GM10266 (cell line): ENCODE measurements around the gene ADAMTS20.
"Not testable (repeated sequence)": the region's sequence is repeated elsewhere in the genome, so short reads cannot be mapped to it uniquely, and the experiment has no call there.

Experiments
- DNase-seq: peaks from one replicate; pipeline ENCODE4 v3.0.0; 2012; ENCODE audit errors: extremely low spot score
- TF ChIP-seq, protein P1 (sequence below): IDR thresholded peaks from 2 replicates; pipeline ENCODE4 v1.5.1; 2012; ENCODE audit warnings: mild to moderate bottlenecking, low read depth; ENCODE audit not compliant: control insufficient read depth, insufficient read depth; ENCODE audit errors: missing control alignments

ADAMTS20 gene

DNA sequence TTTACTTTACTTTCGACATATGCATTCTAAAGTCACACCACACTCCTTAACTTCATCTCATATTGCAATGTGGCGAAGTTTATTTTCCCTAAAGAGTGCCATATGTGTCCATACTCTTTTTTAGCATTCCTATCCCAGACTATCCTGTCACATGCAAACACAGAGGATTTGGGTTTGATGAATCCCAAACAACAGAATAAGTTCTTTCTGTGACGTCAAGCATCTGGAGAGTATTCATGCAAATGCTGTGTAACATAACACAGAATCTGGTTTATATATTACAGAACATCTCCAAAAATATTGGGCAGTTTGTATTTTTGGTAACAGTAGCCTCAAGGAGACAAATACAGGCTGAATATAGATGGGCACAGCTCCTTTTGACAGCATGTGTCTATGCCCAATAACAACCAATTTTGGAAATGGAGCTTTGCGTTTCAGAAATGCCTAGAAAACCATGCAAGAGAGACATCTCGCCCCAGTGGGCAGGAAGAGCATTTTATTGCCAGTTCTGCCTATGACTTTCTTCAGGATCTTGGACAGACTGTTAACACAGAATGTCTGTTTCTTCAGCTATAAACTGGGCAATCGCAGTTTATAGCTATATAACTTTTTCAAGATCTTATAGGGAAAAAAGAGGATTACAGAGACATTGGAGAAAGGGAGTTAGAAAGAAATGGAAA, 190.8 kb downstream of the ADAMTS20 start:
- TF ChIP-seq, protein P1, sequence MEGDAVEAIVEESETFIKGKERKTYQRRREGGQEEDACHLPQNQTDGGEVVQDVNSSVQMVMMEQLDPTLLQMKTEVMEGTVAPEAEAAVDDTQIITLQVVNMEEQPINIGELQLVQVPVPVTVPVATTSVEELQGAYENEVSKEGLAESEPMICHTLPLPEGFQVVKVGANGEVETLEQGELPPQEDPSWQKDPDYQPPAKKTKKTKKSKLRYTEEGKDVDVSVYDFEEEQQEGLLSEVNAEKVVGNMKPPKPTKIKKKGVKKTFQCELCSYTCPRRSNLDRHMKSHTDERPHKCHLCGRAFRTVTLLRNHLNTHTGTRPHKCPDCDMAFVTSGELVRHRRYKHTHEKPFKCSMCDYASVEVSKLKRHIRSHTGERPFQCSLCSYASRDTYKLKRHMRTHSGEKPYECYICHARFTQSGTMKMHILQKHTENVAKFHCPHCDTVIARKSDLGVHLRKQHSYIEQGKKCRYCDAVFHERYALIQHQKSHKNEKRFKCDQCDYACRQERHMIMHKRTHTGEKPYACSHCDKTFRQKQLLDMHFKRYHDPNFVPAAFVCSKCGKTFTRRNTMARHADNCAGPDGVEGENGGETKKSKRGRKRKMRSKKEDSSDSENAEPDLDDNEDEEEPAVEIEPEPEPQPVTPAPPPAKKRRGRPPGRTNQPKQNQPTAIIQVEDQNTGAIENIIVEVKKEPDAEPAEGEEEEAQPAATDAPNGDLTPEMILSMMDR = no peak
- DNase-seq = no peak

DNA sequence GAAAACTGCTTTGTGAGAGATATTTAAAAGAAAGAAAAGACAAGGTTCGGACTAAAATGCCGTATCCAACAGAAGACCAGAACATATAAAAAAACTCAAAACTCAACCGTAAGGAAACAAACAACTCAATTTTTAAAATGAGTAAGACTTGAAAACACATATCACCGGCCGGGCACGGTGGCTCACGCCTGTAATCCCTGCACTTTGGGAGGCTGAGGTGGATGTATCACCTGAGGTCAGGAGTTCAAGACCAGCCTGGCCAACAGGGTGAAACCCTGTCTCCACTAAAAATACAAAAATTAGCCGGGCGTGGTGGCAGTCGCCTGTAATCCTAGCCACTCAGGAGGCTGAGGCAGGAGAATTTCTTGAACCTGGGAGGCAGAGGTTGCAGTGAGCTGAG, 192.0 kb downstream of the ADAMTS20 start:
- not testable (repeated sequence) for DNase-seq

DNA sequence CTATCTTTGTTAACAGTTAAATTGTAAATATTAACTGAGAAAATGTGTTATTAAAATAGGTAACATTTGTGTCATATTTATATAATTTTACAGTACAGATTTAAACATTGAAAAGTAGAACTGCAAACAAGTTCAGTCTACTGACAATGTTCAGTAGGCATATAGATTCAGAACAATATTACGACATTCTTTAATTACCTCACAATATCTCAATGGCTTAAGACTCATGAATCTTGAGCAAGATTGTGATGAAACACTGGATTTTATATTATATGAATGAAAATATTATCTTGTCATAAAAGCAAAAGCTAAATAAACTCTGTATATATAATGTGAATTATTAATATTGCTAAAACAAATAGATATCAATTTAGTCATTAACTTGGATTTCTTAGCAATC, 194.9 kb downstream of the ADAMTS20 start:
- TF ChIP-seq, protein P1 = no peak
- no peak for DNase-seq

DNA sequence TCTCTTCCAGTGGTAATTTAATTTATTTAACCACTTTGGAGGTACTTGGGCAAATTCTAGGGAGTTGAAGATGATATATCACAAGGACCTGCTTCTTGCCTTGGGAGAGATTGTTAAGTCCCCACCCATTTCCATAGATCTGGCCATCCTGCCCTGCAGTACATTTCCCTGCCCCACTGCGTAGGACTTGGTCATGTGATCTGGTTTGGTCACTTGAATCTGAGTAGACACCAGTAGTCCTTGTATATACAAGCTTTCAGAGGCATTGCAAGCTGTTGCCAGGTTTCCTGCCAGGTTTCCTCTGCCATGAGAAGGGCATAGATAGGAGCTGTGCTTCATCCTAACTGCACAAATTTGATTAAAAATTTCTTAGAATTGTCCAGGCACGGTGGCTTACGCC, 200.0 kb downstream of the ADAMTS20 start:
- DNase-seq = no peak
- TF ChIP-seq, protein P1 = no peak

- TF ChIP-seq, protein P1 = peak; percentile 12
- no peak for DNase-seq
Observed at GRCh38 chr12:43349863-43350262, 202.1 kb downstream of the ADAMTS20 start.

GRCh38 chr12:43348221-43348620, 203.8 kb downstream of the ADAMTS20 start:
- TF ChIP-seq, protein P1 = no peak
- DNase-seq = no peak

DNA sequence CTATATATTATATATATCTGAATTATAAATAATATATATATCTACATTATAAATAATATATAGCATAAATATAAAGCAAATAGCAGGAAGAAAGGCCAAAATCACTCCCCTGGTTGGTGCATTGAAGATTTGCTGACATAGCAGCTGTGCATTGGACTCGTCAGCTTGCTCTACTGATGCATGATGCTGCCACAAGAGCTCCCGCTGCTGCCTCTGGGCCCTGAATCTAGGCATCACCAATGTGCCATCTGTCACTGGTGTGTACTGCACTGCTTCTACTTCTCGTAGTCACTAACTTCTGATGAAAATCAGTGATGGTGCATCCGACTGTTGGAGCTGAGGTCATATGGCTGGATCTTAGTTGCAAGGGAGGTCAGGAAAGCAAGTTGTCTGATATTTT, 205.0 kb downstream of the ADAMTS20 start:
- DNase-seq = no peak
- TF ChIP-seq, protein P1 = no peak

GRCh38 chr12:43345023-43345422, 207.0 kb downstream of the ADAMTS20 start:
- TF ChIP-seq, protein P1 = no peak

DNA sequence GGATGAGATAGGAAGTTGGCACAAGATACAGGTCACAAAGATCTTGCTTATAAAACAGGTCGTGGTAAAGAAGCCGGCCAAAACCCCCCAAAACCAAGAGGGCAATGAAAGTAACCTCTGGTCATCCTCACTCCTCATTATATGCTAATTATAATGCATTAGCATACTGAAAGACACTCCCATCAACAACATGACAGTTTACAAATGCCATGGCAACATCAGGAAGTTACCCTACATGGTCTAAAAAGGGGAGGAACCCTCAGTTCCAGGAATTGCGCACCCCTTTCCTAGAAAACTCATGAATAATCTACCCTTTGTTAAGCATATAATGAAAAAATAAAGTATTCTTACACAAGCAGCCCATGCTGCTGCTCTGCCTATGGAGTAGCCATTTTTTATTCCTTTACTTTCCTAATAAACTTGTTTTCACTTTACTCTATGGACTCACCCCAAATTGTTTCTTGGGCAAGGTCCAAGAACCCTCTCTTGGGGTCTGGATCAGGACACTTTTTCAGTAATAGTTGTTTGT, 210.2 kb downstream of the ADAMTS20 start:
- not testable (repeated sequence) for DNase-seq

More at GRCh38 chr12:43345023-43345422, 207.0 kb downstream of the ADAMTS20 start:
- DNase-seq = no peak
